Activated CD4-positive, alpha-beta T cell treated with anti-CD3 and anti-CD28 coated beads, Interleukin-2, amount 50 U/mL, for 4 hours (primary cell): ENCODE data around the gene CTU2.

Source experiments
- DNase-seq, 2 experiments: peaks; one replicate each; pipeline ENCODE4 v3.0.0-alpha.2; 2020

CTU2 gene

DNA sequence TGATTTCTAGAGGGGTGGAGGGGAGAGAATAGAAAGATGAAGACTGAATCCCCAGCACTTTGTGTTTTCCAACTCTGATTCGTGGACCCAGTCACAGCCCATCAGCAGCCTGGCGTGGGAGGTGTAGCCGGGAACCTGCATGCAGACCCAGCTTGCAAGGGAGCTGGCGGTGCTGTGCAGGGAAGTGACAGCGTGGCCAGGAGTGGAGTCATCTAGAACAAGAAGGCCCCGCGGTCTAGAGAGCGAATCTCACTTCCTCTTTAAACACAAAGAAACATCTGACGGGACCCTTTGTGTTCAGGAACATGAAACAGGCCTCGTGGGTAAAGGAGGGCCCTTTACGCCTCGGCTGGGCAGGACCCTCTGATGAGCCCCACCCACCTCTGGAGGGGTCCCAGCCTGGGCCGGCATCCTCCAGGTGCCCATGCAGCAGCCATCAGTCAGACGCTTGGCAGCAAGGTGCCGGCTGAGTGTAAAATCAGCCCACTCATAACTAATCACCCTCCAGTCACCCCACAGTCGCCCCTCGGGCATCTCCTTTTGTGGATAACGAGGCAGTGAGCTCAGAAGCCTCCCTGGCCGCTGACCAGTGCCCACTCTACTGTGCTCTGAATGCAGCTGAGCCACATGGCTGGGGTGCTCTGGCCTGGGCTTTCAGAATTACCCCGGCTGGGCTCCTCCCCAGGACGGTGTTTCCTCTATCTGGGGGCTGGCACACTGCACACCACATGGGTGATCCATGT is 24.4 kb upstream of the CTU2 start:
- DNase-seq = peak; percentile 40 to 52

- no peak for DNase-seq
These were observed 21.6 kb upstream of the CTU2 start for GRCh38 chr16:88684569-88685155.

- DNase-seq = peak; percentile 70
These were observed 20.9 kb upstream of the CTU2 start for GRCh38 chr16:88685156-88686061.

DNA sequence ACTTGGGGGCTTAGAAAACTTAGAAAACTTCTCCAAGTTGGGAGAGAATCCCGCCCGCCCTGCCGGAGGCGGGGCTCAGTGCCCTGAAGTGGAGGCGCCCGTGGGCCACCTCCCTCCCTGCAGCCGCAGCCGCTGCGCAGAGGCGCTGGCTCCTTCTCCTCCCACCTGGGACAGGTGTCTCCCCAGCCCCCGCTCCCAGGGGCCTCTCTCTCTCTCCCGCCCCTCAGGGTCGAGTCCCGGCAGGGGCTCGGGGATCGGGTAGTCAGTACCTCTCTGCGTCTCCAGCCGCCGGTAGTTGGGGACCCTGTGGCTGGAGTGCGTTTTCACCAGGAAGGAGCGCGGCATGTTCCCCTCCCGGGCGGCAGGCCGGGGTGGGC is 20.3 kb upstream of the CTU2 start:
- DNase-seq = peak in 1 of 2 experiments; percentile 40

GRCh38 chr16:88686439-88687253 is 19.7 kb upstream of the CTU2 start, which contains the start of gene SNAI3:
Gene SNAI3 (minus strand): TSS chr16:88686507. CDS start chr16:88686406, 101 bp downstream.
- DNase-seq = peak; percentile 78 to 82

DNA sequence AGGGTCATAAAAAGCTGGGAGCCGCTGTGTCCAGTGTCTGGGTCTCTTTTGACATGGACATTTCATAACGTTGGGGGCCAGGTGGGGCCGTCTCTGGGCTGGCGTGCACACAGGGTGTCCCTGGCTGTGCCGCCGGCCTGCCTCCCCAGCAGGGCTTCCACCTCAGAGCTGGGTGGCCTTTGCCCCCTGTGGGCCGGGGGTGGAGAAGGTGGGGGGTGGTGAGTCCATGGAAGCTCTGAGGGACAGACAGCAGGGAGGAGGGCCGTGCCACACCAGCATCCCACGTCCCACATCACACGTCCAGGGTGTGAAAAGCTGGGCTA is 19.1 kb upstream of the CTU2 start:
- DNase-seq = no peak

GRCh38 chr16:88687676-88688012 is 18.7 kb upstream of the CTU2 start:
- no peak for DNase-seq

- no peak for DNase-seq
These were observed 18.1 kb upstream of the CTU2 start for GRCh38 chr16:88688013-88688778.

DNA sequence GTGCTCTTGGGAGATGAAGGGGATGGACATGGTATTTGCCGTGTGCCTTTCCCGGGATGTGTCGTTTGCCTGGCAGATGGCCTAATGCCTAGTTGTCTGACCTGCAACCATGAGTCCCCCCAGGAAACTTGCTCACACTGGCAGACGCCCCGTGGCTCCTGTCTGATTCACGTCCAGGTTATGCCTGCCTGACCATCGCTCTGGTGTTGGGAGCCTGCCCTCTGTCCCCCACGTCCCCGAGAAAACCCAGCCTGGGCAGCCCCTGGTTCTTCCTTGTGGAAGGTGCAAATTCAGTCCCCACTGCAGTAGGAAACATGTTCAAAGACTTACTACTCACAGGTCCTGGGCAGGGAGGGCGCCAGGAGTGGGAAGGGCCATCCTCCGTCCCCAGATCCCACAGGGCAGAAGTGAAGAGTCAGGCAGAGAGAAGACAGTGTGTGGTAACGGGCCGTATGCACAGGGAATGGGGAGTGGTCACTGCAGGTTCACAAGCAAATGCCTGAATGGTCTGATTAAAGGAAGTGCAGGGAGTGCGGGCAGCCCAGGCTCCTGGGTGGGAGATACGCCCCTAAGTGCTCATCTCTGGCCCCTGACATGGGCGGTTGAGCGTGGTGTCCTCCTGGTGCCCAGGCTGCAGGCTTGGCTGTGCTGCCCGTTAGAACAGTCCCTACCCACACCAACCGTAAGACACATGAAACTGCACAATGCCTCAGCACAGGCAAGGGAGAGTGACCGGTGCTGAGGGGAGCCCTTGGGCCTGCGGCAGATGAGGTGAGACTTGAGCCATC is 15.8 kb upstream of the CTU2 start:
- no peak for DNase-seq

- no peak for DNase-seq
These were observed 15.0 kb upstream of the CTU2 start for GRCh38 chr16:88691129-88691813.

DNA sequence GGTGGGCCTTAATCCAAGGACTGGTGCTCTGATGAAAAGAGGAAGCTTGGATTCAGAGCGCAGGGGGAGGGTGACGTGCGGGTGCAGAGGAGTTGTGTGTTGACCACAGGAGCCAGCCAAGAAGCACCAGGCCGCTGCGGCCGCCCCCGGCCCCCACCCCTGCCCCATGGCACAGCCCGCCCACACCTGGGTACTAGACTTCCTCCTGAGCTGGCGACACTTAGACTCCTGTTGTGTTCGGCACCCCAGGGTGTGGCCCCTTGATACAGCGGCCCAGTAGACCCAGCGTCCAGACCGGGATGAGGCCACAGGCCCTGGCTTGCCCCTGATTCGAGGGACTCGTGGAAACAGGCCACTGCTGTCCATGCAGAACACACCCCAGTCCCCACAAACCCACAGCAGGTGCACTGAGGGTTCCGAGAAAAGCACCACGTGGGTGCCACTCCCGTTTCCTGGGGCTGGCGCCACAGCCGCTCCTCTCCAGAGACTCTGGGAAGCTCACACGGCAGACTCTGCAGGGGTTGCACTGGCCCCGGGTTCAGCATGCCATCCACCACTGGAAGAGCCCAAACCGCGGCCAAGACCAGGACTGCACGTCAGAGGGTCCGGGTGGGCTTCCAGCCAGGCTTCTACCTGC is 14.3 kb upstream of the CTU2 start:
- DNase-seq = no peak

DNA sequence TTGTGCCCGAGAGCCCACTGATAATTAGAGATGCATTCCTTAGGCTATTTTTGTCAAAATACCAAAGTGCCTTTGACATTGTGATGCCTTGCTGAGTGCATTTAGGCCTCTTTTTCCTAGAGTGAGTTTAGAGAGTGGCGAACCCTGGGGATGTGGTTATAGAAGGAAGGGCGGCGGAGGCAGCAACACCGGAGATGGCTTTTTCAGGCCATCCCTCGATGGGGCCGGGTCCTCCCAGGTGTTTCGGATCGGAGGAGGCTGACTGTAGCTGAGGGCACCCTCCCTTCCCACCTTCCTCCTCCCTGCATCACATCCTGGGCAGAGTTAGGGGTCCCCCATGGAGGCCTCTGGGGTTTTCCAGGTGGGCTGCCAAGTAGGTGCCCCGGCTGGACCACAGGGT is 13.4 kb upstream of the CTU2 start:
- DNase-seq = no peak

- DNase-seq = no peak
These were observed 12.7 kb upstream of the CTU2 start for GRCh38 chr16:88693420-88694177.

DNA sequence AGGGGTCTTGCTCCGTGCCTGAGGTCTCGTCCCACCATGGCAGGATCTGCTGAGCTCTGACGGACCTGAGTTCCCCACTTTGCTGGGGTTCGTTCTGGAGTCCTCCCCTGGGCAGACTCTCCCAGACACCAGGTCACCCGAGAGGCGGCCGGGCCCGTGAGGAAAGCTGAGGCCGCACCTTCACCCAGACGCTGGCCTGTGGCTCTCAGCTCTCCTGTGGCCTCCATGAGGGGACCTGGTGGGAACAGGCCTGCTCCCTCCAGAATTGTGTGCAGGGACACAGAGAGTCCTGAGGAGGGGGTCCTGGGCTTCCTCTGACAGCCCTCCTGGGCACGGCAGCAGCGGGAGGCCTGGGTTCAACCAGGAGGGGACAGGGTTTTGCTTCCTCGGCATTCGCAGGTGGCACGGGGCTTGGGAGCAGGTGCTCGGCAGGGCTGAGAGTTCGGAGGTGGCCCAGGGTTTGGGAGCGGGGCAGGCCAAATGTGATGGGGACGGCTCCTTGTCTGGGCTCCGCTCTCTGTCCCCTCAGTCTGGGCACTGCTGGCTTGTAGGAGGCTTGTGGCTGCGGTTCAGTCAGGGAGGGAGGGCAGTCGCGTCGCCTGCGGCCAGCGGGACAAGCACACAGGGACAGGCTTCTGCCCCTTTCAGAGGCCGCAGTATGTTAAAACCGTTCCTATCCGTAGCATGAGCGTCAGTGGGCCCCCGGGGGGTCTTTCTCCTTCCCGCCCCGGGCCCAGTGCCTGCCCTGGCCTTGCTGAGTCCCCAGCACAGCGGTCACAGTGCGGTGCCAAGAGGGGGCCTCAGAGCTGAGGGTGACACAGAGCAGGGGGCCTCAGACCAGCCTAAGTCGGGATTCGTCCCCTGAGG is 11.8 kb upstream of the CTU2 start:
- no peak for DNase-seq

DNA sequence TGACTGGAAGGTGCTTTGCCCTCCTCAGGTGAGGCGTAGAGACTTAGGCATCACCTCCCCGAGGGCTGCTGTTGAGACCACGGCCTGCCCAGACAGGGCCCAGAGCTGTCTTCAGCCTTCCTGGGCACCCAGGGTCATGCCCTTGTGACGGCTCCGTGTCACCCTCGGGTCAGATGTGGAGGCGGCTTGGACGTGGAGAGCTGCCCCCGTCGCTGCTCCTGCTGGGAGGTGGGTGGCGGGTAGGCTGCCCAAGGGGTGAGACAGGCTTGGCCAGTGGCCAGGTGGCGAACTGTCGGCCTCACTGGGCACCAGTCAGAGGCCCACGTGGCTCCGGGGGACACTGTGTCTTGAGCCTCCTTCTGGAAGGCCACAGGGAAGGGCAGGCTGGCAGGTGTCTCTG is 11.1 kb upstream of the CTU2 start:
- DNase-seq = no peak

- DNase-seq = no peak
These were observed 10.6 kb upstream of the CTU2 start for GRCh38 chr16:88695753-88696152.

DNA sequence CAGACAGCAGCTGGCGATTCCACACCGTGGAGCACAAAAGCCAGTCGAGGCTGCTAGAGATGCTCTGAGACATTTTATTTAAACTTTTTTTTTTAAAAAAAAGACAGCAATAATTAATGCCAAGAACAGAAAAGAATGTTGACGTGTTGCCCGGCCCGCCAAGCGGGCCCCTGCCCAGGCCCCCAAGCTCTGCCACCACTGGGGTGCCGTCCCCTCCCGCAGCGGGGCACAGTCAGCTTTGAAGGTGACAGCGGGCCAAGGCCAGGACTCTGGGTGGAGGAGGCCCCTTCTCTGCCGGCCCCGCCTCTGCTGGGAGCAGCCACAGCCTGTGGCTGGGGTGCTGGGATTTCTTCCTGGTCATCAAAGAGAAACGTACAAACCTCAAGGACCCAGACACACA is 9.9 kb upstream of the CTU2 start:
- no peak for DNase-seq

- DNase-seq = no peak
These were observed 9.0 kb upstream of the CTU2 start for GRCh38 chr16:88697116-88697830.
